ENCODE data around the gene MAPK6. TPM values are rescaled to one million over a fixed set of nuclear protein-coding genes. Genes with fewer than 3 reads are reported as not detected.
"Not testable (repeated sequence)": the region's sequence is repeated elsewhere in the genome, so short reads cannot be mapped to it uniquely, and the experiment has no call there.

The MAPK6 gene
- total RNA-seq (2014; rRNA removed; shearing (Covaris generic)) = 51.4 and 70.7 TPM in 2 replicates

- in situ Hi-C loops (cut with HindIII; ENCODE audit: low sequenced_read_pairs) = no loop called here
- peak; percentile 92 for DNase-seq (ENCODE audit: low spot score)
Observed at GRCh38 chr15:52018693-52019393, at the start of gene MAPK6. Gene MAPK6 (plus strand): TSS chr15:52019219. CDS start chr15:52046461, 27,242 bp downstream.

GRCh38 chr15:51969728-51970127 is 49.3 kb upstream of the MAPK6 start:
- DNase-seq (ENCODE audit: low spot score) = no peak
- in situ Hi-C loops (cut with HindIII; ENCODE audit: low sequenced_read_pairs) = no loop called here

GRCh38 chr15:51970132-51970817 is 48.7 kb upstream of the MAPK6 start:
- in situ Hi-C loops (cut with HindIII; ENCODE audit: low sequenced_read_pairs) = no loop called here
- DNase-seq (ENCODE audit: low spot score) = no peak

GRCh38 chr15:51971032-51971374 is 48.0 kb upstream of the MAPK6 start:
- no peak for DNase-seq (ENCODE audit: low spot score)

GRCh38 chr15:51971375-51972133 is 47.5 kb upstream of the MAPK6 start, which contains the start of gene LEO1:
Gene LEO1 (minus strand): TSS chr15:51971778. CDS start chr15:51971745, 33 bp downstream.
- in situ Hi-C loops (cut with HindIII; ENCODE audit: low sequenced_read_pairs) = no loop called here
- DNase-seq (ENCODE audit: low spot score) = peak; percentile 97

More at GRCh38 chr15:51971032-51971374, 48.0 kb upstream of the MAPK6 start:
- in situ Hi-C loops (cut with HindIII; ENCODE audit: low sequenced_read_pairs) = no loop called here

- in situ Hi-C loops (cut with HindIII; ENCODE audit: low sequenced_read_pairs) = no loop called here
- DNase-seq (ENCODE audit: low spot score) = no peak
Observed at GRCh38 chr15:51973220-51973619, 45.8 kb upstream of the MAPK6 start.

- in situ Hi-C loops (cut with HindIII; ENCODE audit: low sequenced_read_pairs) = no loop called here
- no peak for DNase-seq (ENCODE audit: low spot score)
Observed at GRCh38 chr15:51973775-51974174, 45.2 kb upstream of the MAPK6 start.

- in situ Hi-C loops (cut with HindIII; ENCODE audit: low sequenced_read_pairs) = no loop called here
- peak; percentile 40 for DNase-seq (ENCODE audit: low spot score)
Observed at GRCh38 chr15:51982013-51982769, 36.8 kb upstream of the MAPK6 start.

- in situ Hi-C loops (cut with HindIII; ENCODE audit: low sequenced_read_pairs) = no loop called here
- DNase-seq (ENCODE audit: low spot score) = no peak
Observed at GRCh38 chr15:51982770-51983103, 36.3 kb upstream of the MAPK6 start.

- no peak for DNase-seq (ENCODE audit: low spot score)
- in situ Hi-C loops (cut with HindIII; ENCODE audit: low sequenced_read_pairs) = no loop called here
Observed at GRCh38 chr15:51991141-51991540, 27.9 kb upstream of the MAPK6 start.

GRCh38 chr15:51992953-51993352 is 26.1 kb upstream of the MAPK6 start:
- in situ Hi-C loops (cut with HindIII; ENCODE audit: low sequenced_read_pairs) = no loop called here

GRCh38 chr15:52002351-52002750 is 16.7 kb upstream of the MAPK6 start:
- no peak for DNase-seq (ENCODE audit: low spot score)
- in situ Hi-C loops (cut with HindIII; ENCODE audit: low sequenced_read_pairs) = no loop called here

More at GRCh38 chr15:51992953-51993352, 26.1 kb upstream of the MAPK6 start:
- DNase-seq (ENCODE audit: low spot score) = no peak

- in situ Hi-C loops (cut with HindIII; ENCODE audit: low sequenced_read_pairs); DNase-seq (ENCODE audit: low spot score): not testable (repeated sequence)
Observed at GRCh38 chr15:52003089-52003488, 15.9 kb upstream of the MAPK6 start.

- in situ Hi-C loops (cut with HindIII; ENCODE audit: low sequenced_read_pairs) = no loop called here
- DNase-seq (ENCODE audit: low spot score) = no peak
Observed at GRCh38 chr15:52003710-52004109, 15.3 kb upstream of the MAPK6 start.

GRCh38 chr15:52004806-52005205 is 14.2 kb upstream of the MAPK6 start:
- DNase-seq (ENCODE audit: low spot score) = no peak
- in situ Hi-C loops (cut with HindIII; ENCODE audit: low sequenced_read_pairs) = no loop called here

GRCh38 chr15:52005748-52006701 is 13.0 kb upstream of the MAPK6 start:
- in situ Hi-C loops (cut with HindIII; ENCODE audit: low sequenced_read_pairs) = no loop called here
- no peak for DNase-seq (ENCODE audit: low spot score)

GRCh38 chr15:52006702-52007340 is 12.2 kb upstream of the MAPK6 start:
- DNase-seq (ENCODE audit: low spot score) = no peak
- in situ Hi-C loops (cut with HindIII; ENCODE audit: low sequenced_read_pairs) = no loop called here

- no peak for DNase-seq (ENCODE audit: low spot score)
- in situ Hi-C loops (cut with HindIII; ENCODE audit: low sequenced_read_pairs) = no loop called here
Observed at GRCh38 chr15:52008359-52008697, 10.7 kb upstream of the MAPK6 start.

All from G401 (cell line).